ENCODE measurements around the gene CCDC90B. TPM values are rescaled to one million over a fixed set of nuclear protein-coding genes. Genes with fewer than 3 reads are reported as not detected.
A peak's percentile ranks its signal among the peaks of the same experiment; 100 is the strongest.

CCDC90B gene
- total RNA-seq, 1 donor from 2014 or later: 23.4 TPM

- no peak overlapping the region for H3K27ac ChIP-seq
- peaks cover 32% of the 10 kb centered on the region for H3K36me3 ChIP-seq
- H3K9me3 ChIP-seq: no peaks in the 10 kb centered on the region
- no peaks in the 10 kb centered on the region for H3K4me1 ChIP-seq
- no peaks in the 10 kb centered on the region for H3K27me3 ChIP-seq
- DNase-seq (no peak), ATAC-seq (no peak)
- no peak overlapping the region for H3K4me3 ChIP-seq
- intact Hi-C loops (cut with DNase I): no loop called here
- TF ChIP-seq CTCF (IDR thresholded peaks at IDR 0.05): no peak
Observed at GRCh38 chr11:83255366-83255765, 30.8 kb downstream of the CCDC90B start.

GRCh38 chr11:83252941-83253340 is 33.2 kb downstream of the CCDC90B start:
- ATAC-seq: no peak
- DNase-seq: no peak
- Histone ChIP-seq H3K4me3 (no peak overlapping the region), H3K27ac (no peak overlapping the region), H3K4me1 (no peaks in the 10 kb centered on the region), H3K27me3 (no peaks in the 10 kb centered on the region), H3K9me3 (no peaks in the 10 kb centered on the region), H3K36me3 (peaks cover 8% of the 10 kb centered on the region)
- no peak for TF ChIP-seq CTCF (IDR thresholded peaks at IDR 0.05)
- intact Hi-C loops (cut with DNase I): no loop called here

- Histone ChIP-seq H3K4me3 (no peak overlapping the region), H3K27me3 (no peaks in the 10 kb centered on the region), H3K4me1 (no peaks in the 10 kb centered on the region), H3K36me3 (peaks cover 1% of the 10 kb centered on the region), H3K9me3 (no peaks in the 10 kb centered on the region), H3K27ac (no peak overlapping the region)
- DNase-seq (no peak), ATAC-seq (no peak)
- intact Hi-C loops (cut with DNase I): no loop called here
- TF ChIP-seq CTCF (IDR thresholded peaks at IDR 0.05): no peak
Observed at GRCh38 chr11:83252266-83252665, 33.9 kb downstream of the CCDC90B start.

- peak; percentile 69 for ATAC-seq
Observed at GRCh38 chr11:83249972-83250593, 36.1 kb downstream of the CCDC90B start.

GRCh38 chr11:83249445-83249844 is 36.7 kb downstream of the CCDC90B start:
- ATAC-seq: no peak
- H3K27ac ChIP-seq: no peak overlapping the region
- TF ChIP-seq CTCF (IDR thresholded peaks at IDR 0.05): no peak
- H3K27me3 ChIP-seq: no peaks in the 10 kb centered on the region
- H3K4me1 ChIP-seq: no peaks in the 10 kb centered on the region
- no peak for DNase-seq
- intact Hi-C loops (cut with DNase I): loop anchor here (10.0 kb wide), 1 partner anchor 345 kb away; the partner anchor contains the start of genes DDIAS and PRCP
- no peak overlapping the region for H3K4me3 ChIP-seq
- H3K9me3 ChIP-seq: no peaks in the 10 kb centered on the region
- H3K36me3 ChIP-seq: no peaks in the 10 kb centered on the region

More at GRCh38 chr11:83249972-83250593, 36.1 kb downstream of the CCDC90B start:
- Histone ChIP-seq H3K36me3 (no peaks in the 10 kb centered on the region), H3K4me3 (no peak overlapping the region), H3K4me1 (no peaks in the 10 kb centered on the region), H3K27ac (no peak overlapping the region), H3K9me3 (no peaks in the 10 kb centered on the region), H3K27me3 (no peaks in the 10 kb centered on the region)
- peak; percentile 71 for TF ChIP-seq CTCF (IDR thresholded peaks at IDR 0.05)
- intact Hi-C loops (cut with DNase I): loop anchor here (10.0 kb wide), 1 partner anchor 345 kb away; the partner anchor contains the start of genes DDIAS and PRCP
- DNase-seq: no peak

All from upper lobe of right lung (tissue), 1 donor.